ENCODE measurements around the gene VMP1. TPM values are rescaled to one million over a fixed set of nuclear protein-coding genes. Genes with fewer than 3 reads are reported as not detected.
A peak's percentile ranks its signal among the peaks of the same experiment; 100 is the strongest.
"Not testable (repeated sequence)": the region's sequence is repeated elsewhere in the genome, so short reads cannot be mapped to it uniquely, and the experiment has no call there.

The VMP1 gene
- total RNA-seq, 1 donor from 2014 or later, result 50.8 TPM

GRCh38 chr17:59752446-59752845 lies 45.0 kb downstream of the VMP1 start:
- Histone ChIP-seq H3K4me1 (peaks cover 9% of the 10 kb centered on the region), H3K9me3 (replicated peaks) (no peaks in the 10 kb centered on the region), H3K36me3 (peaks cover 3% of the 10 kb centered on the region), H3K27ac (replicated peaks) (no peak overlapping the region), H3K27me3 (ENCODE audit: low read depth) (no peaks in the 10 kb centered on the region), H3K4me3 (no peak overlapping the region)
- no peak for DNase-seq
- intact Hi-C loops (cut with micrococcal nuclease), result no loop called here
- TF ChIP-seq, protein P1, sequence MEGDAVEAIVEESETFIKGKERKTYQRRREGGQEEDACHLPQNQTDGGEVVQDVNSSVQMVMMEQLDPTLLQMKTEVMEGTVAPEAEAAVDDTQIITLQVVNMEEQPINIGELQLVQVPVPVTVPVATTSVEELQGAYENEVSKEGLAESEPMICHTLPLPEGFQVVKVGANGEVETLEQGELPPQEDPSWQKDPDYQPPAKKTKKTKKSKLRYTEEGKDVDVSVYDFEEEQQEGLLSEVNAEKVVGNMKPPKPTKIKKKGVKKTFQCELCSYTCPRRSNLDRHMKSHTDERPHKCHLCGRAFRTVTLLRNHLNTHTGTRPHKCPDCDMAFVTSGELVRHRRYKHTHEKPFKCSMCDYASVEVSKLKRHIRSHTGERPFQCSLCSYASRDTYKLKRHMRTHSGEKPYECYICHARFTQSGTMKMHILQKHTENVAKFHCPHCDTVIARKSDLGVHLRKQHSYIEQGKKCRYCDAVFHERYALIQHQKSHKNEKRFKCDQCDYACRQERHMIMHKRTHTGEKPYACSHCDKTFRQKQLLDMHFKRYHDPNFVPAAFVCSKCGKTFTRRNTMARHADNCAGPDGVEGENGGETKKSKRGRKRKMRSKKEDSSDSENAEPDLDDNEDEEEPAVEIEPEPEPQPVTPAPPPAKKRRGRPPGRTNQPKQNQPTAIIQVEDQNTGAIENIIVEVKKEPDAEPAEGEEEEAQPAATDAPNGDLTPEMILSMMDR (IDR thresholded peaks at IDR 0.05; ENCODE audit: borderline replicate concordance), result no peak

DNA sequence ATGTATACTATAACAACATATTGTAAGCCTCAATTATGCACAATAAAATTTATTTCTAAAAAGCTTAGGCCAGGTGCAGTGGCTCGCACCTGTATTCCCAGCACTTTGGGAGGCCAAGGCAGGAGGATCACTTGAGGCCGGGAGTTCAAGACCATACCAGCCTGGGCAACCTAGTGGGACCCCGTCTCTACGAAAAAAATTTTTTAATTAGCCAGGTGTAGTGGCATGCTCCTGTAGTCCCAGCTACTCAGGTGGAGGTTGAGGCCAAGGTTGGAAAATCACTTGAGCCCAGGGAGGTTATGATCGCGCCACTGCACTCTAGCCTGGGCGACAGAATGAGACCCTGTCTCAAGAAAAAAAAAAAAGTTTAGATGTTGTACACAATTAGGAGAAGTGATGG lies 45.5 kb downstream of the VMP1 start:
- no peaks in the 10 kb centered on the region for H3K27me3 ChIP-seq (ENCODE audit: low read depth)
- H3K36me3 ChIP-seq, result peaks cover 4% of the 10 kb centered on the region
- H3K27ac ChIP-seq (replicated peaks), result no peak overlapping the region
- DNase-seq, result no peak
- no peak overlapping the region for H3K4me3 ChIP-seq
- TF ChIP-seq, protein P1 (IDR thresholded peaks at IDR 0.05; ENCODE audit: borderline replicate concordance), result no peak
- H3K9me3 ChIP-seq (replicated peaks), result no peaks in the 10 kb centered on the region
- peaks cover 9% of the 10 kb centered on the region for H3K4me1 ChIP-seq
- intact Hi-C loops (cut with micrococcal nuclease), result no loop called here

DNA sequence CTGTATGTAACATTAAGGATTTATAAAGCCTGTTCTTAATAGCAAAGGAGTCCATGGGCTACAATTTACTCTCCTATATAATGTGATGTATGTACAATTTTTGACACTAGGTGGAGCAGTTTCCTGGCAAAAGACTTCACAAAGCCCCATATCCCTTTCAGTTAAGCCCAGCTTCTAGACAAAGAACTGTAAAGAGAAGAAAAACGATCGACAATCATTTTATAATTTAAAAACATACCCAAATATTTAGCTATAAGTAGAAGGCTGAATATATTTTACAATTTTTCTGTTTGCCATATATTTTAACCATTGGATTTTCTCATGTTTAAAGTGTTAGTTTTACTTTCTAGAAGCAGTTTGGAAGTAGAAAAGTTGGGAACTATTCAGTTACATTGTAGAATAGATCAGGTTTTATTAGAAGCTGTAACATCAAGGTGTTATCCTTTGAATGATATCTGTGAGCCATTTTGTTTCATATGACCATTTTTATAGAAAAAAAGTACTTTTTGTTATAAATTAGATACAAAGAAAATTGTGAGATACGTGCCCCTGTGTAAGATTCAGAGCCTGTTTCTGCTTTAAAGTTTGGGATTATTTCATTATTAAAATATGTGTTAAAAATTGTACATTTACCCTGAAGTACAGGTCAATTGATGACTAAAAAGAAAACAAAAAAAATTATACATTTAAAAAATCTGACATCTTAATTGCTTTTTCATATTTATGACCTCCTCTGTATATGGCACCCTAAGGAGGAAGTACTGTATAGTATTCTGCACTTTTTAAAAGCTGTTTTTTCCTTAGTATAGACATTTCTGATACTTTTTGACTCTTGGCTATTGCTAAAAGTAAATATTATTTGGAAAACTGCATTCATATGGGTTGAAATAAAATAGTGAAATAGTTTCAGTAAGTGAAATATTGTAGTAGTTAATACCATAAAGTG lies 46.3 kb downstream of the VMP1 start:
- TF ChIP-seq, protein P1 (IDR thresholded peaks at IDR 0.05; ENCODE audit: borderline replicate concordance), result peak; percentile 85
- no peak for DNase-seq
- Histone ChIP-seq H3K4me1 (peaks cover 9% of the 10 kb centered on the region), H3K9me3 (replicated peaks) (no peaks in the 10 kb centered on the region), H3K4me3 (peak overlapping the region; percentile 29), H3K27ac (replicated peaks) (peak overlapping the region; percentile 38), H3K27me3 (ENCODE audit: low read depth) (no peaks in the 10 kb centered on the region), H3K36me3 (peaks cover 13% of the 10 kb centered on the region)
- intact Hi-C loops (cut with micrococcal nuclease), result no loop called here

DNA sequence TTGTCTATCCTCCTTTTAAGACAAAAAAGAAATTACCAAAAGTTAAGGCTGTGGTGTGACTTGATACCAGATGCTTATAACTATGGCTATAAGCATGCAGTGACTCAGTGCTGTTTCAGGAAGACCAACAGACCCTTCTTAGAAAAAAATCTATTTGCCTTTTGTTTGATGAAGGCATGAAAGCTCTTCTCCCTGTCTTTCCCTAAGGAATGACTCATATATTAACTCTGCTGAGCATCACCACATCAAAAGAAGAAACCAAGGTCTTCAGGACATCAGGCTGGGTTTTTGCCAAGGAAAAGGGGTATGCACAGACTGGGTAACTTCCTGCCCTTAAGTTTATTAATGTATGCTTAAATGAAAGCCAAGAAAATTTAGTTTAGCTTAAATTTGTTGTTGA lies 47.1 kb downstream of the VMP1 start:
- H3K9me3 ChIP-seq (replicated peaks), result peaks cover 6% of the 10 kb centered on the region
- intact Hi-C loops (cut with micrococcal nuclease), result no loop called here
- H3K4me3 ChIP-seq, result no peak overlapping the region
- TF ChIP-seq, protein P1 (IDR thresholded peaks at IDR 0.05; ENCODE audit: borderline replicate concordance), result no peak
- H3K27ac ChIP-seq (replicated peaks), result no peak overlapping the region
- peaks cover 20% of the 10 kb centered on the region for H3K36me3 ChIP-seq
- no peaks in the 10 kb centered on the region for H3K27me3 ChIP-seq (ENCODE audit: low read depth)
- H3K4me1 ChIP-seq, result peaks cover 9% of the 10 kb centered on the region
- no peak for DNase-seq

DNA sequence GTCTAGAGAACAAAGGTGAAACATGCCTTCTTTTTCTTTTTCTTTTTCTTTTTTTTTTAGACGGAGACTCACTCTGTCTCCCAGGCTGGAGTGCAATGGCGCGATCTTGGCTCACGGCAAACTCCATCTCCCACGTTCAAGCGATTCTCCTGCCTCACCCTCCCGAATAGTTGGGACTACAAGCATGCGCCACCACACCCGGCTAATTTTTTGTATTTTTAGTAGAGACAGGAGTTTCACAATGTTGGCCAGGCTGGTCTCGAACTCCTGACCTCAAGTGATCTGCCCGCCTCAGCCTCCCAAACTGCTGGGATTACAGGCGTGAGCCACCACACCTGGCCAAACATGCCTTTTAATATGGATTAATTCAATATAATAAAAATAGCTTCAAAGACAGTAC lies 47.6 kb downstream of the VMP1 start:
- not testable (repeated sequence) for H3K4me3 ChIP-seq; H3K27ac ChIP-seq (replicated peaks); DNase-seq; H3K9me3 ChIP-seq (replicated peaks); H3K27me3 ChIP-seq (ENCODE audit: low read depth); H3K4me1 ChIP-seq
- H3K36me3 ChIP-seq, result peaks cover 21% of the 10 kb centered on the region
- intact Hi-C loops (cut with micrococcal nuclease), result loop anchor here (5.0 kb wide), 1 partner anchor 82 kb away; no protein-coding TSS in a partner anchor

- DNase-seq, result no peak
- H3K9me3 ChIP-seq (replicated peaks), result peaks cover 7% of the 10 kb centered on the region
- TF ChIP-seq, protein P1 (IDR thresholded peaks at IDR 0.05; ENCODE audit: borderline replicate concordance), result no peak
- peaks cover 9% of the 10 kb centered on the region for H3K4me1 ChIP-seq
- intact Hi-C loops (cut with micrococcal nuclease), result loop anchor here (5.0 kb wide), 1 partner anchor 81 kb away; no protein-coding TSS in a partner anchor
- no peaks in the 10 kb centered on the region for H3K27me3 ChIP-seq (ENCODE audit: low read depth)
- H3K27ac ChIP-seq (replicated peaks), result no peak overlapping the region
- H3K4me3 ChIP-seq, result no peak overlapping the region
- peaks cover 29% of the 10 kb centered on the region for H3K36me3 ChIP-seq
These were observed 48.9 kb downstream of the VMP1 start for GRCh38 chr17:59756236-59756818.

All from left ventricle myocardium inferior (tissue), 1 donor.